Omental fat pad (tissue), 4 donors: ENCODE results near the gene IGSF9. TPM values are rescaled to one million over a fixed set of nuclear protein-coding genes. Genes with fewer than 3 reads are reported as not detected.

ENCODE experiments used
- ATAC-seq: fragments of 150-250 bp; one replicate; pipeline ENCODE4 v1.9.1; 2016; ENCODE audit warnings: mild to moderate bottlenecking, moderate library complexity; ENCODE audit not compliant: low FRiP score
- DNase-seq: peaks from one replicate; pipeline ENCODE4 v3.0.0-alpha.2; 2019; ENCODE audit warnings: low spot score
- CTCF ChIP-seq, 3 donors: fragments of 450-650 bp; IDR thresholded peaks; one replicate each; pipeline ENCODE4 v1.5.1; 2016 to 2017; ENCODE audit warnings: antibody characterized with exemption in 3 of 3, mild to moderate bottlenecking in 3 of 3, moderate library complexity in 2 of 3
- total RNA-seq, 4 donors: library from RNA; depleted of rRNA; stranded (reverse); fragments of >200 nt; gene quantifications; one replicate each; pipeline ENCODE4 v1.1.0, GENCODE V29; 2016

IGSF9 gene
- total RNA-seq, 4 donors from 2014 or later: 4.3 to 11.0 (median 9.4) TPM; not detected in 1

GRCh38 chr1:159977364-159978106, 32.1 kb upstream of the IGSF9 start:
- ATAC-seq (no peak), DNase-seq (no peak)
- no peak for TF ChIP-seq CTCF (IDR thresholded peaks at IDR 0.05)

- TF ChIP-seq CTCF (IDR thresholded peaks at IDR 0.05): no peak
- ATAC-seq: no peak
- no peak for DNase-seq
Measured at GRCh38 chr1:159974350-159974965, 29.0 kb upstream of the IGSF9 start.

GRCh38 chr1:159973350-159973940, 28.0 kb upstream of the IGSF9 start:
- ATAC-seq (no peak), DNase-seq (no peak)
- TF ChIP-seq CTCF (IDR thresholded peaks at IDR 0.05): no peak

- no peak for DNase-seq
- no peak for ATAC-seq
- TF ChIP-seq CTCF (IDR thresholded peaks at IDR 0.05): no peak
Measured at GRCh38 chr1:159972443-159973205, 27.2 kb upstream of the IGSF9 start.

GRCh38 chr1:159970932-159971342, 25.5 kb upstream of the IGSF9 start:
- DNase-seq: no peak
- TF ChIP-seq CTCF (IDR thresholded peaks at IDR 0.05): no peak
- ATAC-seq: no peak

- no peak for TF ChIP-seq CTCF (IDR thresholded peaks at IDR 0.05)
- DNase-seq (no peak), ATAC-seq (no peak)
Measured at GRCh38 chr1:159968901-159969300, 23.5 kb upstream of the IGSF9 start.
